Amniotic stem cell (primary cell): ENCODE results near the gene RUBCN.
"Not testable (repeated sequence)": the region's sequence is repeated elsewhere in the genome, so short reads cannot be mapped to it uniquely, and the experiment has no call there.

Source experiments
- DNase-seq: peaks from one replicate; lab custom pipeline; 2025; lab: John Stamatoyannopoulos, UW

Gene RUBCN

DNA sequence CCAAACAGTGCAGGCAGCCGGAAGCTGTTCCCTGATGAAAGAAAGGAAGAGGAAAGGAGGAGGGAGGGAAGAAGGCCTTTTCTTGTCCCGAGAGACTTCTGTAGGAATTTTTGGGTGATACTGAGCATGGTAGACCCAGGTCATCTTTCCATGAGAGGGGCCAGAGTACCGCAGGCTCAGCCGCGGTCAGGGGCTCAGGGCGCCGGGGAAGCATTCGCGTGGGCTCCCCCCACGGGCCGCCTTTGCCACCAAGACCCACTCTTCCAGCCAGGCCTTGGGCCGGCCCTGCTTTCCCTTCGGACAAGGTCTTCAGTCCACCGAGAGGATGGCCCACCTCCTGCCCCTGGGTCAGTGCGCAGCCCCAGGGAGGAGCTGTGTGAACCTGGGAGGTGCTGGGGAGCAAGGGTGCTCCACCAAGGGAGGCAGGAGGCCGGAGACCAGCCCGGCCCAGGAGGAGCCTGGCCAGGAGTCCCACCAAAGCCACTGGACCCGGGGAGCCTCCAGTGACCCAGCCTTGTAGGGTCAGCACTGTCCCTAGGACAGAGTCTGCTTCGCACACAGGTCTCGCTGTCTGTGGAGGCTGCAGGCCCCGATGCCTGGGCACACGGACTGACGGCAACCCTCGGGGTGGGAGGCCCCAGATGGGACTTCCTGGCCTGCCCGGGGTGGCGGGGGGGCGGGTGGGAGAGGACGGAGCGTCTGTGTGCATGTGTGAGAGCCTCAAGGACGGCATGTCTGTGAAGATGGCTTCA is 79.0 kb downstream of the RUBCN start:
- DNase-seq: not testable (repeated sequence)

DNA sequence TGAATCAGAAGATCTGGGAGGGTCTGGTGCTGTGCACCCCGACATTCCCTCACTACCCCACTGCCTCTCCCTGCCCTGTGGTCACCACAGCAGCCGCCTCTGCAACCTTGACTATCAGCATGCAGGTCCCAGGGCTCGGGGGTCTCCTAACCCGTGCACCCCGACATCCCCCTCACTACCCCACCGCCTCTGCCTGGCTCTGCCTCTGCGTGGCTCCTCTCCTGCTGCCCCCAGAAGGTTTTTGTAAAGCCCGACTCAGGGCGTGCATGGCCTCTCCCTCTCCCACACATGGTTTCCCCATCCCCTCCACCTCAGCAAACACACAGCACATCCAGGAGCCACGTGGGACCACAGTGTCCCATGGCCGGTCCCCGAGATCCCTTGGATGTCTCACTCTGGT is 79.7 kb downstream of the RUBCN start:
- not testable (repeated sequence) for DNase-seq

DNA sequence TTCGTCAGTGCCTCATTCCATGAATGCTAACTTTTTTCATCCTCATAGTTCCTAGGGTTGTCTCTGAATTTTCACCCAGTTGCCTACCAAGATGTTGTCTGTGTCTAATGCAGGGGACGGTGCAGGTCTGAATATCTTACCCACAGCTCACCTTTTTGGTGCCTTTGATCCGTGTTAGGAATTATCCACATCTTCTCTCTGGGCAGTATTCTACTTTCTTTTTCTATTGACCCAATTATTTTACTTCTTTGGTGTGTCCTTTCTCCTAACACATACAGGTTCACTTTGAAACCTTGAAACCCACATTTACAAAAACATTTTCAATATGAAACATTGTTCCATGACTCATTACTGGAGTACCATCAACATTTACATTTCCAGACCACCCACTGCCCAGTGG is 80.6 kb downstream of the RUBCN start:
- DNase-seq: not testable (repeated sequence)

DNA sequence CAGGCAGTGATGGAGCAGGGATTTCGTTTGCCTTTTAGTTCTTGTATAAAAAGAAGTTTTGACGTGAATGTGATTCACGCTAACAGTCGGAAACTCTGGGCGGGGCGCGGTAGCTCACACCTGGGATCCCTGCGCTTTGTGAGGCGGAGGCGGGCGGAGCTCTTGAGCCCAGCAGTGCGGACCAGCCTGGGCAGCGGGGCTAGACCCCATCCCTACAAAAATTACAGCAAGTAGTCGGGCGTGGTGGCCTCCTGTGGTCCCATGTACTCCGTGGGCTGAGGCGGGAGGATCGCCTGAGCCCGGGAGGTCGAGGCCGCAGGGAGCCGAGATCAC is 81.7 kb downstream of the RUBCN start:
- DNase-seq: not testable (repeated sequence)

DNA sequence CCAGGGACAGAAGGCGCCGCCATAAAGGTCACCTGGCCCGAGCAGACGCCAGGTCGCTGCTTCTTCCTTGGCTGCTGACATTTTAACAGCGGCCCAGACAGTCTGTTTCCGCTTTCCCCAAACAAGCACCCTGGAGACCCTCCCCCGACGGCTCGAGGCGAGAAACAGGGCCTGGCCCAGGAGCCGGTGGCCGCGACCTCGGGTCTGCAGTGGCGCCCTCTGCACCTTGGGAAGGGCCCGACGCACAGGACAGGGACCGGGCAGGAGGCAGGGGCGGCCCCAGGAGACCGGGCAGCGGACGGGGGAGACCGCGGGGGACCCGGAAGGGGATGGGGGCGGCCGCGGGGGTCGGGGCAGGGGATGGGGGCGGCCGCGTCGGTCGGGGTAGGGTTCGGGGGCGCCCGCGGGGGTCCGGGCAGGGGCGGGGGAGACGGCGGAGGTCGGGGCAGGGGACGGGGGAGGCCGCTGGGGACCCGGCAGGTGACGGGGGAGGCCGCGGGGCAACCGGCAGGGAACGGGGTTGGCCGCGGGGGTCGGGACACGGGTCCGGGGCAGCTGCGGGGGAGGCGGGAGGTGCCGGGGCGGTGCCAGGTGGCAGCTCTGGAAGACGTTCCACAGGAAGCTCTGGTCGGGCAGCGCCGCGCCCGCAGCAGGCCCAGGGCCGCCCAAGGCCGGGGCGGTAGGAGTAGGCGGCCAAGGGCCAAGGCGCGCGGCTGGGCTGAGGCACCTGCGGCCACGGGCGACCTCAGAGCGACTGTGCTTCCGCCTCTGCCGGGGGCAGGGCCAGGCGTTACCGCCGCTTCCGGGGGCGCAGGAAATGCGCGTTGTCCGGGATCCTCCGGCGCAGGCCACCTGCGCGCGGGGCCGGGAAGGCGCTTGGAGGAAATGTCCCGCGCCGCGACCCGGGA is 82.4 kb downstream of the RUBCN start:
- DNase-seq: not testable (repeated sequence)

DNA sequence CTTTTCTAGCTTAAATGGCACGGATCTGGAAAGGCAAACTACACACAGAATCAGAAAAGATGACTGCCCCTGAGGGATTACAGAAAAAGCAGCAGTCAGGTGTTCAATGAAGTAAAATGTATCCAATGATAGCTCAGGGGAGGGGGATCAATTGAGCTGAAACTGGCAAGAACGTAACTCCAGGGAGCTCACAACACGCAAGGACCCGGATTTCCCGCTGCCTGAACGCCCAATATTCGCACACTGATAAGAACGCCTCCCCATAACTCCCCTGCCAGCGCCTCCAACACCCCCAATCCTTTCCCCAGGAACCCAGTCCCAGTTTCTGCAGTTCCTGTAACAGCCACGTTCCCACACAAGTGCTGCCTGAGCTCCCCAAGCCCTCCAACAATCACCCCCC is 83.8 kb downstream of the RUBCN start:
- not testable (repeated sequence) for DNase-seq

DNA sequence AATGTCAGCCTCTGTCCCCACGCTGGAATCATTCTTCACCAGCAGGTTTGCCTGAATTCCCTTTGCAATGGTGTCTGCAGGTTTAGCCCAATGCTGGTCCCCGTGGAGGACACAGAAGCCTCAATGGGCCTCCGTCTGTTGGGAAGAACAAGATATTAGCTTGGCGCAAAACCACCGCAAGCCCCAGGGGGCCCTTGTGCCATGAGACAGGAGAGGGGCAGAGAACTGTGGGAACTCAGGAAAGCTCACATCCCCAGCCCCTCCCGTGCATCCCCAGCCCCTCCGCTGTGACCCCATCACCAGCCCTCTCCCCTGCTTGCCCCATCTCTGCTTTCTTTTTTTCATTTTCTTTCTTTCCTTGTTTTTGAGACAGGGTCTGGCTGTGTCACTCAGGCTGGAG is 89.1 kb downstream of the RUBCN start:
- DNase-seq: not testable (repeated sequence)

DNA sequence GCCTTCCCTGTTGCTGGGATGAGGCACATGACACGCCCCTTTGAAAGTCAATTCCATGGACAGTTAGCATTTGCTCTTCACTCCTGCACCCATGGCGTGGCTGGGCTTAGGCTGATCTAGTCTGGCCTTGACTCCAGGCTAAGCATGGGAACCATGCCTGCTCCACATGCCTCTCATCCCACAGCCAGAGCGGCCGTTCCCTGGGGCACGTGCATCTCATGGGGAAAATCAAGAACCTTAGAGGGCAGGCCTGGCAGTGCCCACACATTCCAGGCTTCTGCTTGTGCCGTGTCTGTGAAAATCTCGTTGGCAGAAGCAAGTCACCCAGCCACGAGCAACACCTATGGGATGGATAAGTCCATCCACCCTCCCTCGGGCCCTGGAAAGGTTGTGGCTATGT is 89.5 kb downstream of the RUBCN start:
- DNase-seq: not testable (repeated sequence)

DNA sequence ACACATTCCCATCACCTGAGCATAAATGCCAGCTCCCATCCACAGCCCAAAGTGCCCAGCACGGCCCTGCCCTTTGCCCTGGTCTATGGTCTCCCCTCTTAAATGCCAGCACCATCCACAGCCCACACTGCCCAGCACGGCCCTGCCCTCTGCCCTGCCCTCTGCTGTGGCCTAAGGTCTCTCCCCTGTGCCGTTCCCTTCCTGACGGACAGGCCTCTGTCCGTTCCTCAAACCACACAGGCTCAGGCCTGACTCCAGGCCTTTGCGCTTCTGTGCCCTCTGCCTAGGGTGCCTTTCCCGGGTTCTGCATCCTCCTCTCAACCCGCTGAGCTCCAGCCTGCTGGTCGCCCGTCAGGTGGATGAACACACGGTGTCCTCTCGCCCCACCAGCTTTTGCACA is 90.4 kb downstream of the RUBCN start:
- not testable (repeated sequence) for DNase-seq

DNA sequence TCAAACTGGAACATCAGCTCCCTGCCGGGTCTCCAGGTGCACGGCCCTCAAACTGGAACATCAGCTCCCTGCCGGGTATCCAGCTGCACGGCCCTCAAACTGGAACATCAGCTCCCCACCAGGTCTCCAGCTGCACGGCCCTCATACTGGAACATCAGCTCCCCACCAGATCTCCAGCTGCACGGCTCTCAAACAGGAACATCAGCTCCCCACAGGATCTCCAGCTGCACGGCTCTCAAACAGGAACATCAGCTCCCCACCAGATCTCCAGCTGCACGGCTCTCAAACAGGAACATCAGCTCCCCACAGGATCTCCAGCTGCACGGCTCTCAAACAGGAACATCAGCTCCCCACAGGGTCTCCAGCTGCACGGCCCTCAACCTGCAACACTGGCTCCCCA is 99.1 kb downstream of the RUBCN start:
- DNase-seq: not testable (repeated sequence)

DNA sequence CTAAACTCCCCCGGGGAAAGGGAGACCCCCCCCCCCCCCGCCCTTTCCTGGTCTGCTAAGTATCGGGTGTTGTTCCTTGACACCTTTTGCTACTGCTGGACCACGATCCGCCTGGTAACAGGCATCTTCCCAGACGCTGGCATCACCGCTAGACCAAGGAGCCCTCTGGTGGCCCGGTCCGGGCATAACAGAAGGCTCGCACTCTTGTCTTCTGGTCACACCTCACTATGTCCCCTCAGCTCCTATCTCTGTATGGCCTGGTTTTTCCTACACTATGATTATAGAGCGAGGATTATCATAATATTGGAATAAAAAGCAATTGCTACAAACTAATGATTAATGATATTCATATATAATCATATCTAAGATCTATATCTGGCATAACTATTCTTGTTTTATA is 104.7 kb downstream of the RUBCN start:
- DNase-seq: not testable (repeated sequence)

DNA sequence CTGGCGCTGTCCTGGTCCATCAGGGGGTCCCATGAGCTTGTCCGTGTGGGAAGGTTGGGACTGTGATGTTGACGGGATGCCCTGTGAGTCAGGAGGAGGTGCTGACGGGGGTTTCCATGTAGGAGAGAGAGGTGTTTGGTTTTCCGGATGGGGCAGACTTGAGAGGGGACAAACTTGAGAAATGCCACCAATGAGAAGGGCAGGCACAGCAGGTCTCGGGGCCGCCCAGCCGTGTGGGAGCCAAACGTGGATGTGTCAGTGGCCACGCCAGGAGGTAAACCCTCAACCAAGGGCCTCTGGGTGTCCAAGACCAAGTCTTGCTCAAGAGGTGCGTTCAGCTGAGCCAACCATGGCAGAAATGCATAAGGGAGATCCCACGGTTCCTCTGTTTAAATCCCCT is 105.9 kb downstream of the RUBCN start:
- not testable (repeated sequence) for DNase-seq

DNA sequence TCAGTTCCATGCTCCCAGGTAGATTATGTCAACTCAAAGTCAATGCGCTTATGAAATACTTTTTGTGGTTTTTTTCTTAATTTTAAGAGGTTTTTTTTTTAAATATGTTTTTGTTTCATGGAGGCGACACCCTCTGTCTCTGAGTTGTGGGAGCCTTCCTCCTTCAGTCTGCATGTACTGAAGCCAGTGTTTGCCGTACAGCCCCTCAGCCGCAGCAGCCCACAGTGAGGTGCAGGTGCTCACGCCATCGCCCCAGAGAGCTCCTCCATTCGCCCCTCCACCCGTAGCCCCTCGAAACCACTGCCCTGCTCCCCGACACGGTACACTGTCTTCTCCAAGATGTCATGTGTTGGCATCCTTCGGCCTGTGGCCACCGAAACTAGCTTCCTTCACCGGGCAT is 107.4 kb downstream of the RUBCN start:
- DNase-seq: not testable (repeated sequence)

DNA sequence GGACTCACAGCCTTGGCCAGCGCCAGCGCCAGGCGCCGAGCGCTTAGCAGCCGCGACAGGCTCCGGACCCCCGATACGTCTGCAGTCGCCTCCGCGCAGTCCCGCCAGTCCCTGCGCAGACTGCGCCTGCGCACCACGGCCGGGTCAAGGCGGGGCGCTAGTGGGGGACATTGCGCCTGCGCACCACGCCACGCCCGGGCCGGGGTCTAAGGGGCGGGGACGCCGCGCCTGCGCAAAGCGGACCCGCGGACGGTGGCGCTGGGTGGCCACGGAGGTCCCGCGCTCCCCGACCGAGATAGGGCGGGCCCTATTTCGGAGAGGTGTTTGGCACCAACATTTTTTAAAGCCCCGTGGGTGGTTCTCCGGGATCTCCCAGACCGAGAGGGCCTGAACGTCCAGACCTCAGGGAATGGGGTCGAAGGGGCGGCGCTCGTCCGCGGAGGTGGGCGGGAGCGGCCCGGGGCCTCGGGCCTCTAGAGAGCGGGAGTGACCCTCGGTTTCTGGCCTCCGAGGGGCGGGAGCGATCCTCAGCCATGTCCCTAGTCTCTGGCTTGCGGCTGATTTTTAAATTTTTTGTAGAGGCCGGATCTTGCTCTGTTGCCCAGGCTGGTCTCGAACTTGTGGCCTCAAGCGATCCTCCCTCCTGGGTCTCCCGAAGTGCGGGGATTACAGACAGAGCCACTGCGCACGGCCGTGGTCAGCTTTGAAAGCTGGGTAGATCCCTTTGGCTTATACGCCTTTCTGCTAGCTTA is 108.8 kb downstream of the RUBCN start:
- DNase-seq: not testable (repeated sequence)

DNA sequence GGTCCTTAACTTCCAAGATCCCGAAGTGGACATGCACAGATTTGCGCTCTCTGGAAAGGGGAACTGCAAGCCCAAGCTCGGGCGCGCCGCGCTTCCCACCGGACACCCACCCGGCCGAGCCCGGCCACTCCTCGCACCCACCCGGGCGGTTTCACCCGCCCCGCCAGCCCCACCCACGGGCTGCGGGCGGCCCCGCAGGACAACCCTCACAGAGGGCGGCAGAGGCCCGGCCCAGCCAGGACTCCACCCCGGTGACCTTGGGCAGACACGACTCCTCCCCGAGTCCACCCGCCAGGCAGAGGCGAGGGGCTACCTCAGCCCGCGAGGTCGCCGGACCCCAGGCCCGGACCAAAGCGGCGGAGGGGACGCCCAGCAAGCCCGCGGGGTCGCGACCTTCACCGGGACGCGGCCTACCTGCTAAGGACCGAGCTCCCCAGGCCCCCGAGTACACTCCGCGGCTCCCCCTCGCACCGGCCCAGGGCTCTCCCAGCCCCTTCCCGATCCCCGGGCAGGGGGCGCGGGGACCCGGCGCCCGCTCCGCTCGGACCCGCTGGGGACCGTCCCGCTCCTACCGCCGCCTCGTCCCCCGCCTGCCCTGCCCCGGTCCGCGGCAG is 109.4 kb downstream of the RUBCN start:
- not testable (repeated sequence) for DNase-seq

DNA sequence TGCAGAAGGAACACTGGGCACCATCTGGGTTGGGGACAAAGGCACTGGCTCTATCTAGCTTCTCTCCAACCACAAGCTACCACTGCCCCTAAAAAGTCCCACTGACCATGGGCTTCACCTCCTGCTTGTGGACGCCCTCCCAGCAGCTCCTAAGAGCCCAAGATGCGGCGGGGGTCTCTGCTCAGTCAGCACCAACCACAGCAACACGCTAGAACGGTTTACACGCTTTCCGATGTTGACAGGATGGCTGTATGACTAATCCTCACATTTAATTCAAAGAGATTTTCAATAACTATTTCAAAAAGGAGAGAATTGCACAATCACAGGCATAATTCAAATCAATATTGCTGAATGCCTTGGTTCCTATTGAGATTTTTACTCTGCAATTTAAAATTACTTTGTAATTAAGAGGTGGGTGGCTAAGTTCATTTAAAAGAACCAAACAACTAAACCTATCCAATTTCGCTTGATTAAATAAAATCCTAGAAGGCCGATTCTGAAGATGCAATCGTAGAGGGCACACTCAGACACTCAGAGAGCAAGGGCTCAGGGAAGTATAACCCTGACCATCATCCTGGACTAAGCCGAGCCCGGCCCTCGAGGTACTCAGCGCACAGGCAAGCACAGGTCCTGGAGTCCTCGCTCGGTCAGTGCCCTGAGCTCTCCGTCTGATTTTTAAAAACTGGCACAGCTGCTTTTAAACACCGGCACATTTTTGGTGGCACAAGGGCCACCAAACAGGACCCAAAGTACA is 110.1 kb downstream of the RUBCN start:
- not testable (repeated sequence) for DNase-seq

DNA sequence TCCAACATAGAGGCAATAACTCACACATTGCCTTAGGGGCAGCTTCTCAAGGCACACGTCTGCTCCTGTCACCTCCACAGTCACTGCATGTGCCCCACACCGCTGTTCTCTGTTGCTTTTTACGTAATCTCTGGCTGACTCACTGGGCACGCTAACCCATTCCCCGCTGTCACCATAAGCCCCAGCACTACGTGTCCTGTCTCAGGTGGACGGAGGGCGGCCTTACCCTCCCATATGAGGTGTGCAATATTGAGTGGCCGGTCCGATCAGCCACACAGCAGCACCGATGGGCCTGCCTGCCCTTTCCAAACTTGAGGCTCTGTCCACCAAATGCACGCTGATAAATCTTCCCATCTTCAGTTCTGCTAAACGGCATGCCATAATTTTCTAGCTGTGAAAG is 115.2 kb downstream of the RUBCN start:
- not testable (repeated sequence) for DNase-seq
